Activated CD4-positive, alpha-beta T cell treated with anti-CD3 and anti-CD28 coated beads, Interleukin-2, amount 50 U/mL, for 4 hours (primary cell): Measurements from ENCODE around the gene IGSF23.
"Not testable (repeated sequence)": the region's sequence is repeated elsewhere in the genome, so short reads cannot be mapped to it uniquely, and the experiment has no call there.

Experiments used
- DNase-seq, 2 experiments: peaks; one replicate each; pipeline ENCODE4 v3.0.0-alpha.2; 2020

Gene IGSF23

DNA sequence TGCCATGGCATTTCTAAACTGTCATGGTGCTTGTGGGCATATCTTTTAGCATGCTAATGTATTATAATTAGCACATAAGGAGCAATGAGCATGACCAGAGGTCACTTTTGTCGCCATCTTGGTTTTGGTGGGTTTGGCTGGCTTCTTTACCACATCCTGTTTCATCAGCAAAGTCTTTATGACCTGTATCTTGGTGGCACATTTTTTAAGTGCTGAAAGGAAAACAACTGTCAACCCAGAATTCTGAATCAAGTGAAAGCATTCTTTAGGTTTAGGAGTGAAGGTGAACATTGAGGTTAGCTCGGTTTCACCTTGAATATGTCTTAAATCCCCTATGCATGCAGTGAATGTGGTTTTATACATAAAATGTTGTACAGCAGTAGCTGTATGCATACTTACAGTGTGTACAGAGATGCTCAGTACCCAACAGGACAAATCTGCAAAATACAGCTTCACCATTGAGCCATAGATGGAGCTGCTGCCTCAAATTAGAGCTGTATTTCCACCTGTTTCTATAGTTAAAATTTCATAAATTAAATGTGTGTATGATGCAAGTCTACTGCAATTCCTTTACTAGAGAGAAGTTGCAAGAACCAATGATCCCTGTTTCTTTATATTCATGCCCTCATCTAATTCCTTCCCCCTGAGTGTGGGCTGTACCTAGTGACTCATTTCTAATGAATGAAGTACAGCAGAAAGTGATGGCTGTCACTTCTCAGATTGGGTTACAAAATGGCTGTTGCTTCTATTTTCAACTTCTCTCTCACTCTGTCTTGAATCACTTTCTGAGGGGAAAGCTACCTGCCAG lies 25.2 kb upstream of the IGSF23 start:
- no peak for DNase-seq

GRCh38 chr19:44588771-44589112 lies 24.6 kb upstream of the IGSF23 start:
- DNase-seq: no peak

- no peak for DNase-seq
Observed at GRCh38 chr19:44590245-44591059, 22.9 kb upstream of the IGSF23 start.

DNA sequence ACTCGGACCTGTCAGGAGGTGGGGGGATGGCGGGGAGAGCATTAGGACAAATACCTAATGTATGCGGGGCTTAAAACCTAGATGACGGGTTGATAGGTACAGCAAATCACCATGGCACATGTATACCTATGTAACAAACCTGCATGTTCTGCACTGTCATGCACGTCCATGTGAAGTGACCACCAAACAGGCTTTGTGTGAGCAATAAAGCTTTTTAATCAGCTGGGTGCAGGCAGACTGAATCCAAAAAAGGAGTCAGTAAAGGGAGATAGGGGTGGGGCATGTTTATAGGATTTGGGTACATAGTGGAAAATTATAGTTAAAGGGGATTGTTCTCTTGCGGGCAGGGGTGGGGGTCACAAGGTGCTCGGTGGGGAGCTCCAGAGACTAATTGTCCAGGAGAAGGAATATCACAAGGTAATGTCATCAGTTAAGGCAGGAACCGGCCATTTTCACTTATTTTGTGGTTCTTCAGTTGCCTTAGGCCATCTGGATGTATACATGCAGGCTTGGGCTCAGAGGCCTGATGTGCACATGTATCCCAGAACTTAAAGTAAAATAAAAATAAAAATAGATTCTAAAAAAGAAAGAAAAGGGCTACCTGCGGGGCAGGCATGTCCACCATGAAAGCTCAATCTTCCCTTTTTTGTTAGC lies 21.9 kb upstream of the IGSF23 start:
- DNase-seq: not testable (repeated sequence)

DNA sequence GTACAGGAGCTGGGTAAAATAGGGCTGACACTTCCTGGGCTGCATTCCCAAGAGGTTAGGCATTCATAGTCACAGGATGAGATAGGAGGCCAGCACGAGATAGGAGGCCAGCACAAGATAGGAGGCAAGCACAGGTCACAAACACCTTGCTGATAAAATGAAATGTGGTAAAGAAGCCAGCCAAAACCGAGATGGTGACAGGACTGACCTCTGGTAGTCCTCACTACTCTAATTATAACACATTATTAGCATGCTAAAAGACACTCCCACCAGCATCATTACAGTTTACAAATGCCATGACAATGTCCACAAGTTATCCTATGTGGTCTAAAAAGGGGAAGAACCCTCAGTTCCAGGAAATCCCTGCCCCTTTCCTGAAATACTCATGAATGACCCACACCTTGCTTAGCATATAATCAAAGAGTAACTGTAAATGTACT lies 20.9 kb upstream of the IGSF23 start:
- no peak for DNase-seq

- no peak for DNase-seq
Observed at GRCh38 chr19:44593294-44593693, 20.1 kb upstream of the IGSF23 start.

GRCh38 chr19:44593866-44594266 lies 19.5 kb upstream of the IGSF23 start:
- DNase-seq: not testable (repeated sequence)

DNA sequence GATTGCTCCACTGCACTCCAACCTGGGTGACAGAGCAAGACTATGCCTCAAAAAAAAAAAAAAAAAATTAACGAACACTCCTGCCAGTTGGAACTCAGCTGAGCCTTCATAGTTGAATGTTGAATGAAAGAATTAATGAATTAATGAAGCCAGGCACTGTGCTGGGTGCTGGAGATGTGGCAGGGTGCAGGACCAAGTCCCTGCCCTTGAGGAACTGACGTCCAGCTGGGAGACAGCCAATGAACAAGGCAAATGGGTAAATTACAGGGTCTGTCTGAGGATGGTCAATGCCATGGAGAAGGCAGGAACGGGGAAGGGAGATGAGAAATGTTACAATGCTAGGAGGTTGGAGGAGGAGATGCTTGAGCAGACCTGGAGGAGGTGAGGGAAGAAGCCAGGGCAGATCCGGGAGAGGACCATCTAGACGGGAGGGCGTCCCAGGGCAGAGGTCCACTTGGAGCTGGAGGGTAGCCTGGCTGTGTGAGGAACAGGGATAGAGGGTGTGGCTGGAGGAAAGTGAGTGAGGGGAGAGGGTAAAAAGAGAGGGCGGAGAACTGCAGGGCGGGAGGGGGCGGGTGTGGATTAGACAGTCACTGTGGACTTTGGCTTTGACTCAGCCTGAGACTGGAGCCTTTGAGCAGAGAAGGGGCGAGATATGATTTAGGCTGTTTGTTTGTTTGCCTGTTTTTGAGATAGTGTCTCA lies 16.8 kb upstream of the IGSF23 start:
- no peak for DNase-seq

GRCh38 chr19:44597131-44597491 lies 16.3 kb upstream of the IGSF23 start:
- DNase-seq: no peak

DNA sequence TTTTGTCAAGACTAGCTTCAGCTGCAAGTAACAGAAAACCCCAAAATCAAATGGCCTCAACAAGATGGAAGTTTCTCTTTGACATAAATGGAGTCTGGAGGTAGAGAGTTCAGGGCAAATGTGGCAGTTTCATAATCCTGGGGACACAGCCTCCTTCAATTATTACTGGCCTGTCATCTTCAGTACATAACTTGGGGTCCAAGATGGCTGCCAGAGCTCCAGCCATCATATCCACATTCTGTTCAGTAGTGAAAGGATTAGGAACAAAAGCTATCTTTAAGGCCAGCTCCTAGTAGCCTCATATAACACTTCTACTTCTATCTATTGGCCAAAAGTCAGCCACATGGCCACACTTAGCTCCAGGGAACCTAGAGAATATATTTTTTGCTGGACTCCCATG lies 15.0 kb upstream of the IGSF23 start:
- DNase-seq: no peak

GRCh38 chr19:44598880-44599279 lies 14.5 kb upstream of the IGSF23 start:
- DNase-seq: no peak

GRCh38 chr19:44600466-44600865 lies 12.9 kb upstream of the IGSF23 start:
- DNase-seq: no peak

- no peak for DNase-seq
Observed at GRCh38 chr19:44602081-44602480, 11.3 kb upstream of the IGSF23 start.

DNA sequence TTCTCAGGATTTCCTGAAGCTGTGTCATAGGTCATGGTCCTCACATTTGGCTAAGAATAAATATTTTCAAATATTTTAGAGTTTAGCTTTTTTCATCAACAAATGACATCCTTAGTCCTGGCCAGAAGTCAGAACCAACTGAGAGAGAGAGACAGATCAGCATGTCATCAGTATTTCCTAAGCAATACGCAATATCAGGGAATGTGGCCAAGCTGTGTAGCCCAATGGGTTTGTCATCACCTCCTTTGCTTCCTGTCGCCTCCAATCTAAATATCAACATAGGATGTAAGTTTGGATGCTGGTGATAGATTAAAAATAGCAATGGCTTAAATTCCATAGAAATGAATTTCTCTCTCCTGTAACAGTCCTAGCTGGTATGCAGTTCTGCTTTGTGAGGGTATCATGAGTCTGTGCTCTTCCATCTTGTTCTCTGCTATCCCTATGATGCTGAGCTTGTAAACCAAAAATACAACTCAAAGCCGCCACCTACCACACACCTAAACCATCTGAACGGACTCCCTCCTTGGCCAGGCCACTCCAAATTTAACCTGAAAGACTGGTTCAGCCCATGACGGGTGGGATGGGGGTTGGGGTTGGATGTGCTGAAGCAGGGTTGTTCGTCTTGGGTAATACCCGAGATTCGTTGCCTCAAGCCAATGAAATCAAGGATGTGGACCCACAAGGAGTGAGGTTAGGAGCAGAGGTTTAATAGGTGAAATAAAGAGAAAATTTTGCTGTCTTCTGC lies 10.0 kb upstream of the IGSF23 start:
- DNase-seq: no peak

GRCh38 chr19:44604241-44604640 lies 9.1 kb upstream of the IGSF23 start:
- no peak for DNase-seq

GRCh38 chr19:44605547-44605946 lies 7.8 kb upstream of the IGSF23 start:
- no peak for DNase-seq

DNA sequence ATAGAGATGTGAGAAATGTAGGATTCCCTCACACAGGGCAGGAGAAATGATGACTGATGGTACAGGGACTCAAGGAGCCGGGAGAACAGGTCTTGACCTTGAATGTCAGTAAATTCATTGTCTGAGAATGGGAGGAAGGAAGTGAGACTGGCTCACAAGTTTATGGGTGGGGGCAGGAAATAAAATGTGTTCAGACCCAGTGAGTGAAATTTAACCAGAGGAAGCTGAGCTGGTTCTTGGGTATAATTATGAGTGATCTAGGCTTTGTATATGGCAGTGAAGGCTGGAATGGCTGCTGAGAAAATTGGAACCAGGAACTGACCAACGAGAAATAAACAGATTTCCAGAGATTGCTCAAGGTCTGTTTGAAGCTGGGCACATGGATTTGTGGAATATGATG lies 6.3 kb upstream of the IGSF23 start:
- DNase-seq: no peak

DNA sequence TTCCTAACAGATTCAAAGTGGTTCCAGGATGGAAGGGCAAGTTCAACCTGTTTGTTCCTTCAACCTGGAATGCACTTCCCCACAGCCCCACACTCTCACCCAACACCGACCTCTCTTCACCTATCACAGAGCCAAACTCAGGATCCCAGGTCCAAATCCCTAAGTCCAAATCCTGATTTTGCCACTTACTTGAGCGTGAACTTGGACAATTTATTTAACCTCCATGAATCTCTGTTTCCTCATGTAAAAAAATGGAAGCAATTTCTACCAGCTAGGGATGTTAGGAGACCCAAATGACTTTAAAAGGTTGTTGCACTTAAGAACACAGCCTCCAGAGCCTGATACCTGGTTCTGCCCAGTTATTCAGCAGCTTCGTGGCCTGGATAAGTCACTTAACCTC lies 5.4 kb upstream of the IGSF23 start:
- DNase-seq: no peak

GRCh38 chr19:44608391-44608821 lies 5.0 kb upstream of the IGSF23 start:
- DNase-seq: no peak

DNA sequence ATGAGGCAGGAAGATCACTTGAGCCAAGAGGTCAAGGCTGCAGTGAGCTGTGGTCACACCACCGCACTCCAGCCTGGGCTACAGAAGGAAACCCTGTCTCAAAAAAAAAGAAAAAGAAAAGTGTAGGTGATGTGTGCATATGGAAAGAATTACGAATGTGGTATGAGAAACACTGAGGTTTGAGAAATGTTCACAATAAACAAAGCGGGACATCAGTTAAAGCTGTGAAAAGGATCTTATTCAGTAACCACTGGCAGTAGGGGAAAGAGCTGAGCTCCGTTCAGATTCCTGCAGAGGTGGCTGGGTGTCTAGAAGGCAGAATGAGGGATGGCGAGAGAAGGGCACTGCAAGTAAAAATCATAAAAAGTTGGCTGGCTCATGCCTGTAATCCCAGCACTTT lies 4.1 kb upstream of the IGSF23 start:
- no peak for DNase-seq

DNA sequence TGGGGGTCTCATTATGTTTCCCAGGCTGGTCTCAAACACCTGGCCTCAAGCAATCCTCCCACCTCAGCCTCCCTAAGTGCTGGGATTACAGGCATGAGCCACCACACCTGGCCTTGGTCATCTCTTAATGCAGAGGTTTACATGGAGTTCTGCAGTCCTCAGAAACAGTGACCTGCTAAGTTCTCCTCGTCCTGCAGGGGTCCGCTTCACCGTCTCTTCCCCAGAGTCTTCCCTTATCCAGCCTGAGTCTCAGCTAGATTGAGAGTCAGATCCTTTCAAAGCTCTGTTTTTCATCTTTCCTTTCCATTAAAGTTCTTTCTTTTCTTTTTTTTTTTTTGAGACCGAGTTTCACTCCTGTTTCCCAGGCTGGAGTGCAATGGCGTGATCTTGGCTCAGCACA lies 2.9 kb upstream of the IGSF23 start:
- DNase-seq: not testable (repeated sequence)

DNA sequence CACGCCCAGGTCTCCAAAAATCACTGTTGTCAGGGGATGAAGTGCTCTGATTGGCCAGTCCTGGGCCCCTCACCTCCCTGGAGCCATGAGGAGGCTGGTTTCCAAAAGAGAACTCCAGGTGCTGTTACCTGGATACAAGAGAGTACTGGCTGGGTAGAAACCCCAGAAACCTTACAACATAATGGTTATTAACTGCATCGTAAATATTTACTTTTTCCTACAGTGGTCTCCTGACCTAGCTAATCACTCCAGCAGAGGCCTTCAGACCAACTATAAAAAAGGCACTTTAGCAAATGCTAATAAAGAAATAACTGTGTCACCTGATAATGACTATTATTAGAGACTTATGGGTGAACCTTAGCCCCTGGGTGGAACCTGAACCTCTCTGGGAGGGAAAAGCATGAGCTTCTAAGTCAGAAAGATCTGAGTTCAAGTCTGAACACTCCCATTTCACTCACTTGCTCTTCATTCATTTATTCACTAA lies 1.5 kb upstream of the IGSF23 start:
- no peak for DNase-seq
